Heart left ventricle (tissue), 13 donors: ENCODE data around the gene SLC19A1.

Source experiments
- CTCF ChIP-seq, 12 donors: fragments of 200-600 bp; sonication (generic) in 4 of 12; IDR thresholded peaks; one replicate each; pipeline versions ENCODE4 v1.5.0 to v1.8.0; 2018 to 2022; ENCODE audit warnings: antibody characterized with exemption in 12 of 12, mild to moderate bottlenecking in 5 of 12
- POLR2A ChIP-seq, 2 donors: fragments of 450-650 bp; IDR thresholded peaks; one replicate each; pipeline ENCODE4 v1.6.1; 2017; ENCODE audit warnings: antibody characterized with exemption in 2 of 2, mild to moderate bottlenecking in 2 of 2, moderate library complexity in 2 of 2
- donor health status: ischemic (EF 13 %, LVEDD 7.1; RV severe dilation, severe dysfunction).
- donor health status: DM: no; HTN: yes; CAD: no.
- donor health status: DM: no; HTN: no; CAD: no.
- donor health status: ischemic (EF 25% LVEDD 6.9; RV normal size, moderate dysfunction).
- donor health status: ischemic (EF 25% LVEDD 5.7; RV mildly dilated, moderate dysfunction).
- donor health status: ischemic (EF 35%, LVEDD 5.7; RV mildly dilated, moderate dysfunction).
- donor health status: nonischemic (EF 11% LVEDD 7.7; RV severe dilation, severe dysfunction).
- donor health status: DM: yes; HTN: yes; CAD: no.
- donor health status: PGD.
- donor health status: ischemic (EF 29% LVEDD 5.4; RV normal size, mild dysfunction).
- donor health status: nonischemic (EF 23%, LVEDD 6.1; RV moderate dilation, normal function).

GRCh38 chr21:45571641-45572040 is 29.4 kb upstream of the SLC19A1 start:
- TF ChIP-seq CTCF (IDR thresholded peaks at IDR 0.05): no peak
- TF ChIP-seq POLR2A (IDR thresholded peaks at IDR 0.05): no peak
